Loucy (cell line): Measurements from ENCODE around the gene HADH.

ENCODE experiments used
- H2AFZ ChIP-seq: fragments of 200-600 bp; sonication (generic); 2 replicates; pipeline ENCODE4 v1.6.0; 2016; ENCODE audit warnings: antibody characterized with exemption, mild to moderate bottlenecking, low read length, moderate library complexity
- H3F3A ChIP-seq: fragments of 200-600 bp; 2 replicates; pipeline ENCODE4 v1.6.0; 2016; ENCODE audit warnings: antibody characterized with exemption, low read depth, mild to moderate bottlenecking
- H3K27me3 ChIP-seq: fragments of 200-600 bp; sonication (generic); 2 replicates; pipeline ENCODE4 v1.6.1; 2014; ENCODE audit warnings: low read length, mild to moderate bottlenecking; ENCODE audit not compliant: insufficient read depth, poor library complexity, severe bottlenecking
- H3K36me3 ChIP-seq: fragments of 200-600 bp; sonication (generic); 2 replicates; pipeline ENCODE4 v1.6.1; 2016; ENCODE audit warnings: low read length; ENCODE audit not compliant: insufficient read depth
- H3K4me1 ChIP-seq: fragments of 200-600 bp; sonication (generic); 2 replicates; pipeline ENCODE4 v1.5.1; 2014; ENCODE audit warnings: low read length, mild to moderate bottlenecking; ENCODE audit not compliant: insufficient read depth, poor library complexity, severe bottlenecking
- H3K4me2 ChIP-seq: fragments of 200-600 bp; sonication (generic); 2 replicates; pipeline ENCODE4 v1.6.0; 2014; ENCODE audit warnings: antibody characterized with exemption, low read length, low read depth, mild to moderate bottlenecking; ENCODE audit not compliant: poor library complexity, severe bottlenecking
- H3K4me3 ChIP-seq: fragments of 200-600 bp; sonication (generic); 2 replicates; pipeline ENCODE4 v1.5.1; 2014; ENCODE audit warnings: low read length, mild to moderate bottlenecking, mixed read lengths; ENCODE audit not compliant: poor library complexity, severe bottlenecking
- H3K79me2 ChIP-seq: fragments of 200-600 bp; sonication (generic); 2 replicates; pipeline ENCODE4 v1.6.1; 2014; ENCODE audit warnings: low read length; ENCODE audit not compliant: insufficient read depth
- H3K9ac ChIP-seq: fragments of 200-600 bp; sonication (generic); 2 replicates; pipeline ENCODE4 v1.6.0; 2014; ENCODE audit warnings: mild to moderate bottlenecking, low read depth, low read length, moderate library complexity; ENCODE audit not compliant: poor library complexity, severe bottlenecking
- H3K9me2 ChIP-seq: fragments of 200-600 bp; sonication (generic); replicated peaks from 2 replicates; pipeline ENCODE4 v1.6.1; 2016; ENCODE audit warnings: low read depth, low read length, mixed read lengths
- H3K9me3 ChIP-seq: fragments of 200-600 bp; sonication (generic); 2 replicates; pipeline ENCODE4 v1.6.1; 2014; ENCODE audit warnings: mild to moderate bottlenecking, antibody characterized with exemption, low read length, low read depth; ENCODE audit not compliant: insufficient read depth
- H4K20me1 ChIP-seq: fragments of 200-600 bp; sonication (generic); 2 replicates; pipeline ENCODE4 v1.6.0; 2014; ENCODE audit warnings: antibody characterized with exemption, low read length, mild to moderate bottlenecking; ENCODE audit not compliant: insufficient read depth, poor library complexity, severe bottlenecking
- CTCF ChIP-seq: fragments of 200-600 bp; sonication (generic); conservative IDR thresholded peaks from 2 replicates; pipeline ENCODE4 v1.5.1; 2014; ENCODE audit warnings: mild to moderate bottlenecking, antibody characterized with exemption, low read length
- EZH2phosphoT487 ChIP-seq: fragments of 200-600 bp; IDR thresholded peaks from 2 replicates; pipeline ENCODE4 v1.6.1; 2018; ENCODE audit warnings: antibody characterized with exemption, mild to moderate bottlenecking, moderate library complexity, borderline replicate concordance

The HADH gene

GRCh38 chr4:107970063-107970798 is 19.5 kb upstream of the HADH start:
- H3K4me3 ChIP-seq: no peak overlapping the region
- no peak overlapping the region for H3K4me2 ChIP-seq
- TF ChIP-seq CTCF: no peak
- no peak for TF ChIP-seq EZH2phosphoT487
- no peaks in the 10 kb centered on the region for H3K79me2 ChIP-seq
- no peaks in the 10 kb centered on the region for H3K36me3 ChIP-seq
- no peaks in the 10 kb centered on the region for H3K27me3 ChIP-seq
- H3K9ac ChIP-seq: no peak overlapping the region
- no peaks in the 10 kb centered on the region for H3K4me1 ChIP-seq
- H3F3A ChIP-seq: no peaks in the 10 kb centered on the region
- H3K9me3 ChIP-seq: no peaks in the 10 kb centered on the region
- H4K20me1 ChIP-seq: no peaks in the 10 kb centered on the region
- no peaks in the 10 kb centered on the region for H3K9me2 ChIP-seq
- H2AFZ ChIP-seq: no peak overlapping the region

- Histone ChIP-seq H3K27me3 (no peaks in the 10 kb centered on the region), H3K4me2 (no peak overlapping the region), H3K36me3 (no peaks in the 10 kb centered on the region), H3K79me2 (no peaks in the 10 kb centered on the region), H3F3A (no peaks in the 10 kb centered on the region), H3K4me1 (no peaks in the 10 kb centered on the region), H4K20me1 (no peaks in the 10 kb centered on the region), H3K9me3 (no peaks in the 10 kb centered on the region), H3K9me2 (no peaks in the 10 kb centered on the region), H2AFZ (no peak overlapping the region), H3K9ac (no peak overlapping the region), H3K4me3 (no peak overlapping the region)
- no peak for TF ChIP-seq CTCF
- TF ChIP-seq EZH2phosphoT487: no peak
These were observed 17.1 kb upstream of the HADH start for GRCh38 chr4:107972605-107973004.

- H3K9me2 ChIP-seq: no peaks in the 10 kb centered on the region
- no peak overlapping the region for H2AFZ ChIP-seq
- no peaks in the 10 kb centered on the region for H3K36me3 ChIP-seq
- no peak overlapping the region for H3K4me2 ChIP-seq
- no peaks in the 10 kb centered on the region for H3F3A ChIP-seq
- TF ChIP-seq EZH2phosphoT487: no peak
- TF ChIP-seq CTCF: no peak
- H3K79me2 ChIP-seq: no peaks in the 10 kb centered on the region
- no peak overlapping the region for H3K4me3 ChIP-seq
- no peak overlapping the region for H3K9ac ChIP-seq
- no peaks in the 10 kb centered on the region for H4K20me1 ChIP-seq
- H3K4me1 ChIP-seq: no peaks in the 10 kb centered on the region
- H3K9me3 ChIP-seq: no peaks in the 10 kb centered on the region
- no peaks in the 10 kb centered on the region for H3K27me3 ChIP-seq
These were observed 15.2 kb upstream of the HADH start for GRCh38 chr4:107974523-107974922.
